Left ventricle myocardium inferior (tissue), 1 donor: ENCODE data around the gene SLC2A10. TPM values are rescaled to one million over a fixed set of nuclear protein-coding genes. Genes with fewer than 3 reads are reported as not detected.

Experiments
- DNase-seq: peaks from one replicate; pipeline ENCODE4 v3.0.0-alpha.2; 2020
- H3K27ac ChIP-seq: fragments of 200-600 bp; replicated peaks from 2 replicates; pipeline ENCODE4 v1.8.0; 2021
- H3K27me3 ChIP-seq: fragments of 200-600 bp; 2 replicates; pipeline ENCODE4 v1.8.0; 2021; ENCODE audit warnings: low read depth
- H3K36me3 ChIP-seq: fragments of 200-600 bp; 2 replicates; pipeline ENCODE4 v1.8.0; 2021
- H3K4me1 ChIP-seq: fragments of 200-600 bp; 2 replicates; pipeline ENCODE4 v1.8.0; 2021
- H3K4me3 ChIP-seq: fragments of 200-600 bp; 2 replicates; pipeline ENCODE4 v1.8.0; 2021; ENCODE audit warnings: mild to moderate bottlenecking, moderate library complexity
- H3K9me3 ChIP-seq: fragments of 200-600 bp; replicated peaks from 2 replicates; pipeline ENCODE4 v1.8.0; 2021
- CTCF ChIP-seq: fragments of 200-600 bp; IDR thresholded peaks from 2 replicates; pipeline ENCODE4 v1.8.0; 2021; ENCODE audit warnings: antibody characterized with exemption, mild to moderate bottlenecking, borderline replicate concordance
- intact Hi-C: fragments of 100-400 bp; cut with micrococcal nuclease; formaldehyde crosslinking; loops from one replicate; pipeline ENCODE4 v1.11.0; 2022
- total RNA-seq: library from RNA; stranded (reverse); fragmentation: NEBNext Ultra II Directional; extraction: Animal tissue kit (Norgen Biotek cat#: 25700); gene quantifications from one replicate; pipeline ENCODE4 v1.2.1, GENCODE V29; 2021
- donor health status: DM: no; HTN: yes; CAD: no; lungs with severe emphysema.

SLC2A10 gene
- total RNA-seq, 1 donor from 2014 or later, result 2.8 TPM

GRCh38 chr20:46758929-46759669 lies 49.6 kb downstream of the SLC2A10 start:
- Histone ChIP-seq H3K27ac (no peak overlapping the region), H3K27me3 (peaks cover 22% of the 10 kb centered on the region), H3K36me3 (no peaks in the 10 kb centered on the region), H3K9me3 (no peaks in the 10 kb centered on the region), H3K4me1 (peaks cover 4% of the 10 kb centered on the region), H3K4me3 (no peak overlapping the region)
- no peak for TF ChIP-seq CTCF
- no peak for DNase-seq
- intact Hi-C loops, result loop anchor here (10.0 kb wide), 1 partner anchor 396 kb away; no protein-coding TSS in a partner anchor

- no peak for DNase-seq
- Histone ChIP-seq H3K9me3 (no peaks in the 10 kb centered on the region), H3K4me3 (no peak overlapping the region), H3K4me1 (peaks cover 4% of the 10 kb centered on the region), H3K27ac (no peak overlapping the region), H3K36me3 (no peaks in the 10 kb centered on the region), H3K27me3 (peaks cover 41% of the 10 kb centered on the region)
- TF ChIP-seq CTCF, result no peak
- intact Hi-C loops, result no loop called here
These were observed 52.1 kb downstream of the SLC2A10 start for GRCh38 chr20:46761566-46761965.

DNA sequence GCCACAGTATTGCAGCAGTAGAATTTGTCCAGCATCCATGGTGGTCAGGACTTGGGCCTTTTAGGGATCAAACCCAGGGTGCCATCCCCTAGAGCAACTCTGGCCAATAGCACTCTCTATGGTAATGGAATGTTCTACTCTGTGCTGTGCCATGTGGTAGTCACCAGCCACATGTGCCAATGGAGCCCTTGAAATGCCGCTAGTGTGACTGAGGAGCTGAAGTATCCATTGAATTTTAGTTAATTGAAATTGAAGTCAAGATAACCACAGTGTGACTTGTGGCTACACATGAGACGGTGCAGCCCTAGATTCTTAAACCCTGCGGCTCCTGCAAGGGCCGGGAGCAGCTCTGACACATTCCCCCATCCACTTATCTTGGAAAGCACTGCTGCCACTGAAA lies 54.6 kb downstream of the SLC2A10 start:
- no peak for DNase-seq

GRCh38 chr20:46765506-46766120 lies 56.2 kb downstream of the SLC2A10 start:
- Histone ChIP-seq H3K9me3 (no peaks in the 10 kb centered on the region), H3K27ac (no peak overlapping the region), H3K27me3 (peaks cover 67% of the 10 kb centered on the region), H3K4me1 (no peaks in the 10 kb centered on the region), H3K36me3 (no peaks in the 10 kb centered on the region), H3K4me3 (no peak overlapping the region)
- no peak for TF ChIP-seq CTCF
- intact Hi-C loops, result no loop called here
- DNase-seq, result no peak

More for the DNA sequence above, 54.6 kb downstream of the SLC2A10 start:
- H3K4me3 ChIP-seq, result no peak overlapping the region
- no peak for TF ChIP-seq CTCF
- intact Hi-C loops, result no loop called here
- H3K27me3 ChIP-seq, result peaks cover 59% of the 10 kb centered on the region
- no peaks in the 10 kb centered on the region for H3K9me3 ChIP-seq
- no peaks in the 10 kb centered on the region for H3K4me1 ChIP-seq
- H3K36me3 ChIP-seq, result no peaks in the 10 kb centered on the region
- H3K27ac ChIP-seq, result no peak overlapping the region

- intact Hi-C loops, result no loop called here
- H3K27ac ChIP-seq, result no peak overlapping the region
- H3K4me1 ChIP-seq, result no peaks in the 10 kb centered on the region
- TF ChIP-seq CTCF, result peak; percentile 59
- H3K4me3 ChIP-seq, result no peak overlapping the region
- H3K36me3 ChIP-seq, result no peaks in the 10 kb centered on the region
- peaks cover 69% of the 10 kb centered on the region for H3K27me3 ChIP-seq
- no peaks in the 10 kb centered on the region for H3K9me3 ChIP-seq
- no peak for DNase-seq
These were observed 57.8 kb downstream of the SLC2A10 start for GRCh38 chr20:46767127-46767761.
